Heart left ventricle (tissue), 16 donors: ENCODE results near the gene QKI. TPM values are rescaled to one million over a fixed set of nuclear protein-coding genes. Genes with fewer than 3 reads are reported as not detected.

ENCODE experiments used
- ATAC-seq, 4 donors: fragments of 200-7000 bp; cut with Tn5 transposase; one replicate each; pipeline ENCODE4 v1.9.1; 2020 to 2022; ENCODE audit warnings: moderate library complexity in 4 of 4, mild to moderate bottlenecking in 3 of 4, moderate number of reproducible peaks in 1 of 4
- DNase-seq, 5 donors: peaks; one replicate each; pipeline ENCODE4 v3.0.0-alpha.2; 2020
- H3K27ac ChIP-seq, 12 donors: fragments of 200-600 bp; sonication (generic) in 4 of 12; one replicate each; pipeline versions ENCODE4 v1.5.0 to v1.8.0; 2016 to 2022; ENCODE audit warnings: mild to moderate bottlenecking in 2 of 12
- H3K27me3 ChIP-seq, 9 donors: fragments of 200-600 bp; sonication (generic) in 2 of 9; one replicate each; pipeline versions ENCODE4 v1.5.1 to v1.8.0; 2016 to 2022; ENCODE audit warnings: mild to moderate bottlenecking in 3 of 9
- H3K36me3 ChIP-seq, 9 donors: fragments of 200-600 bp; sonication (generic) in 2 of 9; one replicate each; pipeline versions ENCODE4 v1.5.0 to v1.8.0; 2018 to 2022; ENCODE audit warnings: mild to moderate bottlenecking in 2 of 9
- H3K4me1 ChIP-seq, 12 donors: fragments of 200-600 bp; sonication (generic) in 4 of 12; one replicate each; pipeline versions ENCODE4 v1.5.0 to v1.8.0; 2016 to 2022; ENCODE audit warnings: mild to moderate bottlenecking in 3 of 12
- H3K4me3 ChIP-seq, 12 donors: fragments of 200-600 bp; sonication (generic) in 4 of 12; one replicate each; pipeline versions ENCODE4 v1.5.0 to v1.8.0; 2017 to 2022; ENCODE audit warnings: mild to moderate bottlenecking in 9 of 12, moderate library complexity in 4 of 12
- H3K9me3 ChIP-seq, 12 donors: fragments of 200-600 bp; sonication (generic) in 4 of 12; one replicate each; pipeline versions ENCODE4 v1.5.0 to v1.8.0; 2016 to 2022; ENCODE audit warnings: mild to moderate bottlenecking in 1 of 12
- CTCF ChIP-seq, 12 donors: fragments of 200-600 bp; sonication (generic) in 4 of 12; IDR thresholded peaks; one replicate each; pipeline versions ENCODE4 v1.5.0 to v1.8.0; 2018 to 2022; ENCODE audit warnings: antibody characterized with exemption in 12 of 12, mild to moderate bottlenecking in 5 of 12
- POLR2A ChIP-seq, 2 donors: fragments of 450-650 bp; IDR thresholded peaks; one replicate each; pipeline ENCODE4 v1.6.1; 2017; ENCODE audit warnings: antibody characterized with exemption in 2 of 2, mild to moderate bottlenecking in 2 of 2, moderate library complexity in 2 of 2
- WGBS, 4 donors: extraction: QIAGEN DNeasy Blood & Tissue Kit in 2 of 4; methylation state at CpG; one replicate each; pipeline versions ENCODE4 v1.1.5 to v1.1.7; 2013 to 2018; 5-methylcytosine and 5-hydroxymethylcytosine counted together
- intact Hi-C, 10 donors: fragments of 100-400 bp; cut with DNase I; formaldehyde crosslinking; loops; one replicate each; pipeline versions ENCODE4 v1.11.1 to v1.14.2; 2022
- polyA plus RNA-seq, 2 donors: library from polyadenylated mRNA; stranded (reverse); fragments of 200-250 nt; gene quantifications; one replicate each; pipeline ENCODE4 v1.2.3, GENCODE V29; 2013
- total RNA-seq, 9 donors: library from RNA; depleted of rRNA in 2 of 9; stranded (reverse); fragments of >200 nt in 2 of 9; fragmentation: NEBNext Ultra II Directional in 3 of 9; extraction: Animal tissue kit (Norgen Biotek cat#: 25700) in 3 of 9; gene quantifications; one replicate each; pipeline versions ENCODE4 v1.1.0 to v1.2.4, GENCODE V29; 2016 to 2023
- donor health status: ischemic (EF 13 %, LVEDD 7.1; RV severe dilation, severe dysfunction).
- donor health status: healthy with polysubstance abuse.
- donor health status: DM: no; HTN: yes; CAD: no.
- donor health status: DM: no; HTN: no; CAD: no.
- donor health status: ischemic (EF 25% LVEDD 6.9; RV normal size, moderate dysfunction).
- donor health status: ischemic (EF 25% LVEDD 5.7; RV mildly dilated, moderate dysfunction).
- donor health status: healthy.
- donor health status: DM: yes; HTN: yes; CAD: no.
- donor health status: ischemic (EF 35%, LVEDD 5.7; RV mildly dilated, moderate dysfunction).
- donor health status: nonischemic (EF 11% LVEDD 7.7; RV severe dilation, severe dysfunction).
- donor health status: DM: yes; HTN: yes; CAD: no.
- donor health status: PGD.
- donor health status: ischemic (EF 29% LVEDD 5.4; RV normal size, mild dysfunction).
- donor health status: nonischemic (EF 23%, LVEDD 6.1; RV moderate dilation, normal function).

The QKI gene
- total and polyA plus RNA-seq, 11 donors, result 80.2 to 607 (median 474) TPM

- Histone ChIP-seq H3K4me3 (no peak overlapping the region), H3K9me3 (no peaks in the 10 kb centered on the region), H3K27ac (no peak overlapping the region), H3K36me3 (peaks cover 0 to 38% (median 17%) of the 10 kb centered on the region in 9 donors), H3K4me1 (peaks cover 4 to 88% (median 68%) of the 10 kb centered on the region in 12 donors), H3K27me3 (no peaks in the 10 kb centered on the region)
- DNase-seq, result no peak
- TF ChIP-seq CTCF (IDR thresholded peaks at IDR 0.05) (no peak), POLR2A (IDR thresholded peaks at IDR 0.05) (no peak)
- no peak for ATAC-seq
- intact Hi-C loops, result no loop called here
- 63 to 73% (median 66%) methylated on average over 5 of the region's 5 CpGs for WGBS, 4 donors
Observed at GRCh38 chr6:163538331-163538730, 123.8 kb downstream of the QKI start.

- H3K27ac ChIP-seq, result peak overlapping the region in 1 of 12 donors; percentile 11
- ATAC-seq, result peak in 1 of 4 donors; percentile 29
- H3K9me3 ChIP-seq, result no peaks in the 10 kb centered on the region
- intact Hi-C loops, result no loop called here
- peaks cover 0 to 42% (median 17%) of the 10 kb centered on the region in 9 donors for H3K36me3 ChIP-seq
- TF ChIP-seq CTCF (IDR thresholded peaks at IDR 0.05) (no peak), POLR2A (IDR thresholded peaks at IDR 0.05) (no peak)
- H3K27me3 ChIP-seq, result no peaks in the 10 kb centered on the region
- H3K4me3 ChIP-seq, result no peak overlapping the region
- no peak for DNase-seq
- peaks cover 4 to 87% (median 65%) of the 10 kb centered on the region in 12 donors for H3K4me1 ChIP-seq
- WGBS, 4 donors, result 41 to 49% (median 42%) methylated on average over 5 of the region's 5 CpGs
Observed at GRCh38 chr6:163539101-163539762, 124.7 kb downstream of the QKI start.

GRCh38 chr6:163543321-163543720 is 128.8 kb downstream of the QKI start:
- DNase-seq (no peak), ATAC-seq (no peak)
- peaks cover 4 to 93% (median 59%) of the 10 kb centered on the region in 12 donors for H3K4me1 ChIP-seq
- TF ChIP-seq POLR2A (IDR thresholded peaks at IDR 0.05) (no peak), CTCF (IDR thresholded peaks at IDR 0.05) (no peak)
- H3K9me3 ChIP-seq, result no peaks in the 10 kb centered on the region
- H3K27me3 ChIP-seq, result no peaks in the 10 kb centered on the region
- intact Hi-C loops, result no loop called here
- H3K36me3 ChIP-seq, result peaks cover 0 to 14% (median 0%) of the 10 kb centered on the region in 9 donors
- 81 to 90% (median 82%) methylated on average over 2 of the region's 2 CpGs for WGBS, 4 donors
- no peak overlapping the region for H3K27ac ChIP-seq
- no peak overlapping the region for H3K4me3 ChIP-seq

- H3K27ac ChIP-seq, result no peak overlapping the region
- DNase-seq, result no peak
- H3K4me1 ChIP-seq, result peaks cover 0 to 93% (median 54%) of the 10 kb centered on the region in 12 donors
- intact Hi-C loops, result no loop called here
- no peak overlapping the region for H3K4me3 ChIP-seq
- ATAC-seq, result no peak
- no peak for TF ChIP-seq POLR2A (IDR thresholded peaks at IDR 0.05)
- no peak for TF ChIP-seq CTCF (IDR thresholded peaks at IDR 0.05)
- H3K36me3 ChIP-seq, result peaks cover 0 to 8% (median 0%) of the 10 kb centered on the region in 9 donors
- no peaks in the 10 kb centered on the region for H3K9me3 ChIP-seq
- H3K27me3 ChIP-seq, result no peaks in the 10 kb centered on the region
- 57 to 65% (median 62%) methylated on average over 5 of the region's 5 CpGs for WGBS, 4 donors
Observed at GRCh38 chr6:163545370-163545769, 130.9 kb downstream of the QKI start.
